ENCODE data around the gene DUSP8.
"Not testable (repeated sequence)": the region's sequence is repeated elsewhere in the genome, so short reads cannot be mapped to it uniquely, and the experiment has no call there.

The DUSP8 gene

DNA sequence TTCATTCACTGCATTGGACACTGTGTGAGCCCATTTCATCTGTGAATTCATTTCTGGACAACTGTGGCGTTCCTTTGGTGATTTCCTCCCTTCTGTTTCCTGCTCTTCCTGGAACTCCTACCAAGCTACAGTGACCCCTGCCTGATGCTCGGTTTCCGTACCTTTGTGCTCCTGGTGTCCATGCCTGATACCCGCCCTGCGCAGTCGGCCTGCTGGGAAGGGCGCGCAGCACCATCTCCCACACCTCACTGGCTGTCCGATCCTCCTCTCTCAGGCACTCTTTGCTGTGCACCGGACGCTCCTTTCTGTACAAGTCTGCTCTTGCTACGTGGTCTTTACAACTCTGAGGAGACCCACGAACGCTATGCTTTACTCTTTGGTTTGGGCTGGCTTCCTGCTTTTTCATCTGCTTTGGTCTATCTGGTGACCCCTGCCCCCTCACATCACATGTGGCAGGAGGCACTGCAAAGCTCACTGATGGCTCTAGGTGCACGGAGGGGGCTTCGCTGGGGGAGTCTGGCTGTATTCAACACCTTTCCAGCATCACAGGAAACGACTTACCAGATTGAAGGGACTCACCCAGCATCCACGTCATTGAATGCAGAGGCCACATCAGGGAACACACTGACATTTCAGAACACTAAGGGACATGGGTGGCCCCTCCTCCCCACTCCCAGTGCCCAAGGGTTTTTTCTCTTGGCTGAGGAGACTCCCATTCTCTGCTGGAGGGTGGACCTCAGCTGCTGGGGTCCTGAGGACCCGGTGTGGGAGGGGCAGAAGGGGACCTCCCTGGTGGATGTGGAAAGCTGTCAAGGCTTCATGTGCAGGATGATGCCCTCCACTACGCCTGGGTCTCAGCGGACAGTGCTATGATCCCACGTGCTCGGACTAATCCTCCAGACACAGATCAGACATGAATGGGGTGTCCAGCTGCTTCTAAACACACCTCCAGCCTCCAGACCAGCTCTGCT lies 58.5 kb downstream of the DUSP8 start:
- DNase-seq: no peak

DNA sequence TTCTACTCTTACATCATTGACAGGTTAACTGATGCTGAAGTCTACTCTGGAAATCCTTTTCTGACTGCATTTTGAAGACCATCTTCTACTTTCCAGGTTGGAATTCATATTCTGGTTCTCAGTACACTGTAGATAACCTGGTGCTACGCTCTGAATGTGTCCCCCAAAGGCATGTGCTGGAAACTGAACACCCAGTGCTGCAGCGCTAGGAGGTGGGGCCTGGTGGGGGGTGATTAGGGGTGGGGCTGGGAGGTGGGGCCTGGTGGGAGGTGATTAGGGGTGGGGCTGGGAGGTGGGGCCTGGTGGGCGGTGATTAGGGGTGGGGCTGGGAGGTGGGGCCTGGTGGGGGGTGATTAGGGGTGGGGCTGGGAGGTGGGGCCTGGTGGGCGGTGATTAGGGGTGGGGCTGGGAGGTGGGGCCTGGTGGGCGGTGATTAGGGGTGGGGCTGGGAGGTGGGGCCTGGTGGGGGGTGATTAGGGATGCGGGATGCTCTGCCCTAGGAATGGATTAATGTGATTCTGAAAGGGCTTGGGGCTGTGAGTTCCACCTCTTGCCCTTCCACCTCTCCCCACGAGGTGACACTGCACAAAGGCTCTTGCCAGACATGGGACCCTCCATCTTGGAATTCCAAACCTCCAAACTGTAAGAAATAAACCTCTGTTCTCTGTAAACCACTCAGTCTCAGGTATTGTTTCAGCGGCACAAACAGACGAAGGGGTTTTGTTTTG lies 59.4 kb downstream of the DUSP8 start:
- not testable (repeated sequence) for DNase-seq

DNA sequence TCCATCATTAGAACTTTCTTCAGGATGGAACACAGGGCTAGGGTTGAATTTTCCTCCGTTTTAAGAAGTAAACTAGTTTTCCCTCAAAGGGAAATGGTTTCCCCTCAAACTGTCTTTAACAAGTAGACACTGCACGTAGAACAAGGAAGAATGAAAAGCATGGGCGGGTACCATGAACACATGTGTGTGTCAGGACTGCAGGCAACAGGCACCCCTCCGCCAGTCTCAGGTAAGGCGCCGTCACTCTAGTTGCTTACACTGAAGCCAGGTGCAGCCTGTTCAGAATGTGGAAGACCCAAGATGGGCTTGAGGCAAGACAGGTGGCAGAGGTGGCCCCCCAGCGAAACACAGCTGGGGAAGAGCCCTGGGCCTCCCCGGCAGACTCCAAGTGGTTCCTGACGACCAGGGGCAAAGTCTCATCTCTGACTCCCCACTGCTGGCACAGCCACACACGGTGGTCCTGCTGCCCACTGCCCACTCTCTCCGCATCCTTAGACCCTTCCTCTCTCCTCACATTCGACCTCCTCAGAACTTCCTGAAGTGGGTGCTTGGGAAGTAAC lies 60.1 kb downstream of the DUSP8 start:
- DNase-seq: no peak

DNA sequence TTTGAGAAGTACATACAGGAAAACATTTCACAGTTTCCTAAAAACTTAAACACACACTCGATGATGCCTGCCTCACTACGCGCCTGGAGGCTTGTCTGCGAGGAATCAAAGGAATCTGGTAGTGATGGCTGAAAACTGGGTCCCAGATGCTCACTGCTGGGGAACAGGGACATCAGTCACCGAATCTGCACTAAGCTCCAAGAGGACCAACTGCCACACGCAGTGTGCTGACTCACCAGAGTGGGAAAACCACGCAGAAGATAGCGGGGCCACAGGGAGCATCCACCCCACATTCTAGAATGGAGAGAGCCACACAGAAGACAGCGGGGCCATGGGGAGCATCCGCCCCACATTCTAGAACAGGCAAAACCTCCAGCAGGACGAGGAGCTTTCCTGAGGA lies 61.1 kb downstream of the DUSP8 start:
- DNase-seq: no peak

DNA sequence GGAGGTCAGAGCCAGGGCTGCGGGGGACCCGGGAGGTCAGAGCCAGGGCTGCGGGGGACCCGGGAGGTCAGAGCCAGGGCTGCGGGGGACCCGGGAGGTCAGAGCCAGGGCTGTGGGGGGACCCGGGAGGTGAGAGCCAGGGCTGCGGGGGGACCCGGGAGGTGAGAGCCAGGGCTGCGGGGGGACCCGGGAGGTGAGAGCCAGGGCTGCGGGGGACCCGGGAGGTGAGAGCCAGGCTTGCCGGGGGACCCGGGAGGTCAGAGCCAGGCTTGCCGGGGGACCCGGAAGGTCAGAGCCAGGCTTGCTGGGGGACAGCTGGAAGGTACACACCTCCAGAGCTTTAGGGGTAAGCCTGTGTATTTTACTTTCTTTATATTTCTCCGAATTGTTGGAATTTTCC lies 61.7 kb downstream of the DUSP8 start:
- DNase-seq: not testable (repeated sequence)

DNA sequence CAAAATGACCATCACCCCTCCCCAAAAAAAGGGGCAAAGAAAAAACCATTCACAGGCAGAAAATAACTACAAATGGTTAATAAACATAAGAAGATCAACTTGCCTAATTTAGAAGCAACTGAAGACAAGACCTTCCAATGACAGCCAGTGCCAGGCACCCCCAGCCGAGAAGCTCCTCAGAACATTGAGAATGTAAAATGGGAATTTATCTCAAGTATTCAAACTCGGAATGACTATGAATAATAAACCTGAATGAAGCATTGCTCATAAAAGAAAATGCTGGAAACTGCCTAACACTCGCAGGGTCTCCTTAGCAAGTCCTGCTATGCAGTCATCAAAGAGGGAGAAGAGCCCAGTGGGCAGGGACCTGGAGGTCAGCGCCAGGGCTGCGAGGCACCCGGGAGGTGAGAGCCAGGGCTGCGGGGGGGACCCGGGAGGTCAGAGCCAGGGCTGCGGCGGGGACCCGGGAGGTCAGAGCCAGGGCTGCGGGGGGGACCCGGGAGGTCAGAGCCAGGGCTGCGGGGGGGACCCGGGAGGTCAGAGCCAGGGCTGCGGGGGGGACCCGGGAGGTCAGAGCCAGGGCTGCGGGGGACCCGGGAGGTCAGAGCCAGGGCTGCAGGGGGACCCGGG lies 62.3 kb downstream of the DUSP8 start:
- DNase-seq: no peak

DNA sequence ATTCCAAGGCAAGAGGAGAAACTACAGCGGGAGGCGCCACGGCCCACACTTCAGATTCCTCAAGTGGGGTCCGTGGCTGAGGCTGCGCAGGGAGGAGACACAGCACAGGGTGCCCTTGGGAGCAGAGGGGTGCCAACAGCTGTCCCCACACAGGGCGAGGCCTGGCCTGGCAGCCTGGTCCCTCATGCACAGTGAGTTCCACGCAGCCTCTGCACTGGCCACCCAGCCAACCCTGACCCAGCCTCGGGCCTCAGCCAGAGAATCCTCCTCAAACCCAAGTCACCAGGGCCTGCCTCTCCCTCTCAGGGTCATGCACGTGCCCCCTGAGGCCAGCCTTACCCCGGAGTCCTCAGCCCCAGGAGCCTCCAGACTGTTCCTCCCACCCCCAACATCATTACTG lies 63.1 kb downstream of the DUSP8 start:
- DNase-seq: no peak

DNA sequence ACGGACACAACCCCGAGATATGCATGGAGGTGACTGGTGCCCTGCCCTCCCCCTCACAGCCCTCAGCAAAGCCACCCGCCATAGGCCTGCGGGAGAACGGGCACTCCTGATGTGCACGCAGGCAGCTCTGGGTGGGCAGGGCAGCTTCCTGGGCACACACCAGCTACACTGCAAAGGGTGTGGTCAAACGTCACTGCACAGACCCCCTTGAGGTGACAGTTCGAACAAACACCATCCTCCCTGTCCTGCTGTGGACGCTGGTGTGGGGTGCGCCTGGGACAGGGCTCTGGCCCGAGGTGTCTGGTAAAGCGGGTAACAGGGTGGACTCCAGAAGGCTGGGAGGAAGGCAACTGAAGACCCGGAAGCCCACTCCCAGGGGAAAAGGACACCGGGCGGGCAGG lies 63.6 kb downstream of the DUSP8 start:
- DNase-seq: no peak

DNA sequence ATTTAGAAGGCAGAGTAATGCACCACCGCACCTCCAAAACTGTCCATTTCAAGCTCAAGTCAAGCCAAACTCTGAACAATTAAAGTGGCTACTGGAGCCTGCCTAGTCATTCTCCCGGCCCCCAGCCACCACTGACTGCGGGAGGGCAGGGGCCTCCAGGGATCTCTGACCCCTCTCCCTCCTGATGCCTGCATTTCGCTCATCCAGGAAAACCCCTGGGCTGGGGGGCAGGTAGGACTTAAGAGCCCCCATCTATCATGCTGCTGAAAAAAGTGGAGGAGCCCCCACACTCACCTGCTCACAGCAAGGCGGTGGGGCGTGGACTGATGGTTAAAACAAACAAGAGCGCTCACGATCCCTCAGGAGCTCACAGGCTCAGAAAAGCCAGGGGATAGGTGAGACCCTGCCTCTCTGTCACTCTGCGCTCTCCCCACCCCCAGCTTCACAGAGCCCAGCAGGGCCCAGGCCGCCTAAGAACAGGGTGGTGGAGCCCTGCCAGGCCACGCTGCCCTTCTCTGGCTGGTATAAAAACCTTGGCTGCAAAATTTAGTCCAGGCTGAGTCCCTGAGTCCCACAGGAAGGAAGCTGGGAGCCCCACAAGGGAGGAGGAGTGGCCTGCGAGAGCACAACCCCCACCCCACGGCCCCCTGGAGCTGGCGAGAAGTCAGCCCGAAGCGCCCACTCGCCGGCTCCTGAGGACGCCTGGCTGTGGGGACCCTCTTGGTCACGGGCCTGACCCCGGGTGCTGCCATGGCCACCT lies 64.5 kb downstream of the DUSP8 start:
- DNase-seq: no peak

DNA sequence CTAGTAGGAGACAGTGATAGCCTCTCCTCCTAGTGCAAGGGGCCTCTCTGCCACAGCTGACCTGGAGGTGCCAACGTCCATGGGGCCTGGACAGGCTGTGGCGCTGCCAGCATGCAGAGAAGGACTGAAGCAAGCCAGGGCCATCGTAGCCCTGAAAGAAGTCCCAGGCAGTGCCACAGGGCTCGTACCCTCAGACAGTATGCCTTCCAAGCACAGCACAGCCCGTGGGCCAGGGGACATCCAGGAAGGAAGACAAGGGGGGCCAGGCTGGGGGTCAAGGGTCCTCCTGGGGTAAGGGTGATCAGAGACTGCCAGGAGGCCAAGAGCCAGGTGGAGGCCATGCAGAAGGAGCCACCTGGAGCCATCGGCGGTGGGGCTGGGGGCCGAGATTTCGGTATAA lies 65.1 kb downstream of the DUSP8 start:
- no peak for DNase-seq

DNA sequence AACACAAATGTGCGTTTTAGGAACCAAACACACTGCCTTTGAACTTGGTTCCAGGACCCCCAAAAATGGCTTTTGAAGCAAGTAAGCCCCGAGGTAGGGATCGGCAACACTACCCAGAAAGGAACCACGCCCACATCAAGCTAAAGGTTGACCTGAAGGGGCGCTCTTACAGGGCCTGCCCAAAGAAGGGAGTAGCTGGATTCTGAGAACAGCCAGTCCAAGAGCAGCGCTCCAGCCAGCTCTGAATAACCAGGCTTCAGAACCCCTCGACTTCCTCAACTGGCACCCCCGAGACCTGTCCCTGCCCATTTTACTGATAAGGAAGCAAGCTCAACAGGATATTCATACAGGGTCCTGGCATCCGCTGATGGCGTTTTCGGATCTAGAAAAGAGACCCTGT lies 66.6 kb downstream of the DUSP8 start:
- no peak for DNase-seq

DNA sequence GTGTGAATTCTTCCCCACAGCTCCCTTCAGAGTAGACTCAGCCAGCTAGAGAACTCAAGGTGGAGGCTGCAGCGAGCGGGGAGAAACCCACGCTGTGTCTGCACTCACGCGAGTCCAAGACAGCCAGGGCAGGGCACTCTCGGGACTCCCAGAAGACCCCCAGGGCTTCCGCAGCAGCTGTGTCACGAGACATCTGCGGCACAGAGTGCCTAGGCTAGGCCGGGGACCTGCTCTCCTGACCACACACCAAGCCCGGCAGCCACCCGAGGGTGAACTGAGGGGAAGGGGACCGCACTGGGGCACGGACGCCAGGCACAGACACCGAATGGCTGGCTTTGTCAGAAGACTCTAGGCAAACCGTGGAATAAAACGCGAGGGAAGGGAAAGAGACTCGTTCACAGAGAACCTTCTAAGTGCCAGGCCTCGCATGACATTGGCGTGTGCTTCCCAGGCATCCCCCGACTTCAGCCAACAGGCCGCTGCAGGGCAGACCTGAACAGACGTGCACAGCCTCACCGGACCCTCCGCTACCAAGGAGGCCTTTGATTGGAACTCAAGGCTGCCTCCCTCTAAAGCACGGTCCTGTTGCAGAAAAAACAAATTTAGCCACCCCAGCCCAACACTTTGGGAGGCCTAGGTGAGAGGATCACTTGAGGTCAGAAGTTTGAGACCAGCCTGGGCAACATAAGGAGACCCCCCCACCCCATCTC lies 67.3 kb downstream of the DUSP8 start:
- DNase-seq: no peak

DNA sequence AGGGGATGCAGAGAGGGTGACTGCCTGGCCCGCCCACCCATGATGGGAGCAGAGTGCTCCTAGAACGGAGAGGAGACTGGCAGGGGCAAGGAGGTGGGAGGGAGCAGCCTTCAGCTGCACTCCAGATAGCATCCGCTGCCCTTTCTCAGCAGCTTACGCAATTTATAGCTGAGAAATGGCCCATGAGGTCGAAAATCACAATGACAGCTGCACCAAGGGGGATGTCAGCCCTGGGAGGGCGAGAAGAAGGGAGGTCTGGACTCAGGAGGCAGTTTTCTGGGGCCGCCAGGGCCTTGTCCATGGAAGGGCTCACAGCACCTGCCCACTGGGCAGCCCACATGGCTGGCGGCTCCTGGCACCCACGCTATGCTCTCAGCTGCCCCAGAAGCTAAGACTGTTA lies 67.9 kb downstream of the DUSP8 start:
- DNase-seq: no peak
